ENCODE measurements around the gene EMILIN2.

EMILIN2 gene

GRCh38 chr18:2918761-2919550, 72.2 kb downstream of the EMILIN2 start:
- DNase-seq = no peak

DNA sequence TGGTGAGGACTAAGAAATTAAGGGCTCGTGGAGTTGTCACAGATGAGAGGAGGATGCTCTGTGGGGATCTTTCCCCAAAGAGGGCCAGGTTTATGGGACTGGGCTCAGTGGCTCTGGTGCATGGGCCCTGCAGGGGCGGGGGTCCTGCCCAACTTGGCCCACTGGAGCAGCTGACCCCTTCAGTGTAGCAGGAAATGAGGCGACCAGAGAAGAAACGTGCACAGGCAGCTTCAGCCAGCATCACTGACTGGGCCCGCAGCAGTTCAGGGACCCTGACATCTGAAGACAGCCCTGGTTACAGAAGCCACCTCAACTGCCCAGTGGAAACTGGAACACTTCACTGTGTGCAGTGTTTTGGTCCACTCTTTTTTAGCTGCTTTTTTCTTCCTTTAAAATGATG, 72.8 kb downstream of the EMILIN2 start:
- DNase-seq = no peak

- no peak for DNase-seq
Measured at GRCh38 chr18:2920027-2920426, 73.2 kb downstream of the EMILIN2 start.

DNA sequence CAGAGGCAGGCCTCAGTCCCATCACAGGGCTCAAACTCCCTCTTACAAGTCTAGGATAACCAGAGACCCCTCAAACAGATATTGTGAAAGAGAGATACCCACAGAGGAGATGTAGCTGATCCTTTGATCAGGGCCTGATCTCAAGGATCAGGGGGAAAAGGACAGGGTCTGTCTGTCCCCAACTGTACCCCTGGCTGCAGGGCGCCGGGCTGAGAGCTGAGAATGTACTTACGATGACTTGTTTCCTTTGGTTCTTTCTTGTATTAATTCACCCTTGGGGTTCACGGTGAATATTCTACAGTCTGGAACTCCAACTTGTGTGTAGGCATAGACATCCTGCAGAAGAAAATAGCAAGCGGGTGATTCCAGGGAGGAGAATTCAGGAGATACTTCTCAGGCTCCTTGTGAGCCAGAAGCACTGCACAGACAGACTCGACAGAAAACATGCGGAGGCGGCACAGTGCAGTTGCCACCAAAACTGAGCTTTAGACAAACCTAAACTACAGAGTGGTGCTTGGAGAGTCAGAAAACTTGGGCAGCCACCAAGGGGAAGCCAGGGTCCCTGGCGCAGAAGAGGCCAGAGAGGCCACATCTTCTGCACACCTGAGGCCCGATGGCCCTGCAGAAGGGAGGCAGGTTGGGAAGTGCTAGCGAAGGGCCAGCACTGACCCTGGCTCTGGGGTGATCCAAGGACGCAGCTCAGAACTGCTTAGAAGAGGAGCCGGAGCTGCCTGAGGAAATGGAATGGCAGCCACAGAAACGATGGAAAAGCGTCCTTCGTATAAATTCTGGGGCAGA, 73.9 kb downstream of the EMILIN2 start:
- DNase-seq = peak in 1 of 2 donors; percentile 48

DNA sequence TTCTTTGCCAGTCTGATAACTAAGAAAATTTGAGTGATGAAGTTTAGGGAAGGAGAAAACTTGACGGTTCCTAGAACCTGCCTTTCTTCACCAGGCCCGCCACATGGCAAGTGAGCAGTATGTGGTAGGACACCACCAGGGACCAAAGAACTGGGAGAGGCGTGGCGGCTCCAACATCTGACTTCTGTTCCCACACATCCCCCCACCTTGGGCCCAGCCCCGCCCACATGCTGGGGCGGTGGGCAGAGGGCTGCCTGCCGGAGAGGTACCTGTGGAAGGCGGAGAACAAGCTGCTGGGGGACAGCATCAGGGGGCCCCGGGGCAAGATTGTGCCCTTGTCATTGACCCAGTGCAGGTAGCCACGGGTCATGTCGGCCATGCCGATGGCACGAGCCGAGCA, 75.0 kb downstream of the EMILIN2 start:
- DNase-seq = no peak

DNA sequence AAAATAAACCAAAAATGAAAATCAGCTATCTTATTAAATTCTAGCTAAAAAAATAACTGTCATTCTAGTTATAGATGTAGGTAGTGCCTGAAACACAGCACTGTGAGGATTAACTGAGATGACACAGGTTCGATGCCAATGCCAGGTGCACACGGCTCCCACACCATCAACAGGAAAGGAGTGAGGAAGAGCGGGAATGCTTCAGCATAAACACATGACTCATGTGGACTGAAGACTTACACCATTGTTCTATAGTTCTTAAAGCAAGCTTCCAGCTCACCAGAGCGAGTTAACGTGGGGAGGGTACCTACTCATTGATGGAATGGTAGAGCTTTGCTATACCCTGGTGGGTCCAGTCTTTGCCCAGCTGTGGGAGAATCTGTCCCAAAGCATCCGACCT, 76.7 kb downstream of the EMILIN2 start:
- no peak for DNase-seq

- no peak for DNase-seq
Measured at GRCh38 chr18:2924920-2925319, 78.1 kb downstream of the EMILIN2 start.

DNA sequence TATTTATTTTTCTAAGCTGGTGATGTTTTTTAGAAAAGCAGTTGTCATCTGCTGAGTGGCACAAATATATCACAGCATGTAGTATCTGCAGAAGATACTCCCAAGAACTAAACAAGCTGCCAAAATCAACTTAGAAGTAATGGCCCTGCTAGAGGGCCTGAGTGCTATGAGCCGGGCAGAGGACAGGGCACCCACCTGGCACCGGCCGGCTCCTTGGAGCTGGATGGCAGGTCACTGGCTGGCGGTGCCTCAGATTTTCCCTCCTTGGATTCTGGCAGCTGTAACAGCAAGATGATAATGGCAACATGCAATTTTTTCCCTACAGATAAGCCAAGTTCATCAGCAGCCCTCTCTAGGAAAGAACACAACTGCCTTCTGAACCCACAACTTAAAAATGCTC, 79.7 kb downstream of the EMILIN2 start:
- DNase-seq = no peak

DNA sequence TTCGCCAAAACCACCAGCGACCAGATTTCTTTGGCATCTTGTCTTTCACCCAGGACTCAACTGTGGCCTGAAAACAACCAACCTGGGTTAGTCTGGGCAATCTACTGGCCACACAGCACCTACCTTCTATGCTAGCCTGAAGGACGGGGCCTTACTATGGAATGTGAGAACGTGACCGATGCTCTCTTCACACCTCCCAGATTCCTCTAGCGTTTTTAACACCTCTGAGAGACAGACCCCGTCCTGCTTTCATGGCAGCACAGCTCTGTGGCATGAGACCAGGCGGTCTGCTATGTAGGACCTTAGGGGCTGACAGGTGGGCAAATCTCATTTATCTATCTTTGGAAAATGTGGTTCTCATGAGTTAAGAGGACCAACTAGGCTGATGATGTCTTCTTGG, 80.9 kb downstream of the EMILIN2 start:
- DNase-seq = no peak

- DNase-seq = peak in 1 of 2 donors; percentile 75
Measured at GRCh38 chr18:2932247-2933181, 85.7 kb downstream of the EMILIN2 start.

DNA sequence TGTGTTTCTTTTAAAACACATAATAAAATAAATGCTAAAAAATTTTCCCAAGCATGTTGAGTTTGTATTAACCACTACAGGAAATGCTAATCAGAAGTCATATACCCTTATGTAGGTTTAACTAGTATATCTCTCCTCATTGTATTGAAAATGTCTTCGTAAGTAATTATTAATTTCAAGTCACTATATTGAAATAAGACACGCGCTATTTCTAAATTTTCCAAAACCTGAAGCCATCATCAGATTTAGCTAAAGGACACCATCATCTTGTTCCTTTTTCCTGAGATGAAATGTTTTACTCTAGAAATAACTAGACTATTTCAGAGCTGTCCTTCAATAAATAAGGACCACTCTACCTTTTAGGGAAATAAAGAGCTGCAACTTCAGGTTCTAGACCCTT, 87.2 kb downstream of the EMILIN2 start:
- DNase-seq = no peak

- DNase-seq = no peak
Measured at GRCh38 chr18:2935438-2936192, 88.8 kb downstream of the EMILIN2 start.

DNA sequence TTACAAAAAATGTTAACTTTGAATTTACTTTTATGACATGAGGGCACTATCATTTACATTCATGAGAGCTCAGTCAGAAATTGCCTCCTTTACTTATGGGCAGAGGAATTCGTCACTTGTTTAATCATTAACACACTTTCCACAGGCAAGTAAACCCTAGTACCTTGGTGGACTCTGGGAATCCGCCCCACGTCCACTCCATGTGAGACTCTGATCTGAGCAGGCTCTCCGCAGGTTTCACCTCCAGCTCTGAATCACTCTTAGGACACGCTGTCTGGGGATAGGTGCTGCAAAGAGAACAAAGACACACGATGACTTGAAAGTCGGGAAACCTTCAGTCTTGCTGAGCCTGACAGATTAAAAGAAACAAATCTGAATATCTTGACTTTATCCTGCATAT, 92.5 kb downstream of the EMILIN2 start:
- DNase-seq = no peak

GRCh38 chr18:2948038-2948437, 101.2 kb downstream of the EMILIN2 start:
- peak in 1 of 2 donors; percentile 28 for DNase-seq

DNA sequence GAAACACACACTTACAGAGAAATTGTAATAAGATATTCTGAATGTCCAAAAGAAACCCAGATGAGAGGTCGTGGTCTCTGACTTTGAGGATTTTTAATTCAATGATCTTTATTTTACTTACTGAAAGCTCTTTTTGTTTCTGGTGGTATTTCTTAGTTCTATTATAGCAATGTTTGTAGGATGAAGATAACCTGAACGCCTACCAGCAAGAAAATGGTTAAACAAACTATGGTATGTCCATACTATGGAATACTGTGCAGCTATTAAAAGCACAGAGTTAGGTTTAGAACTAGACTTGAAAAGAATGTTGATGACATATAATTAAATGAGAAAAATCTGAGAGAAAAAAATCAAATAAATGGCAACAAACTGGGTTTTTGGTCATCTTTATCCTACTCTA, 105.8 kb downstream of the EMILIN2 start:
- no peak for DNase-seq

- DNase-seq = no peak
Measured at GRCh38 chr18:2953935-2954653, 107.3 kb downstream of the EMILIN2 start.

GRCh38 chr18:2954869-2955645, 108.3 kb downstream of the EMILIN2 start:
- DNase-seq = no peak

GRCh38 chr18:2956056-2956455, 109.2 kb downstream of the EMILIN2 start:
- no peak for DNase-seq

GRCh38 chr18:2958819-2959298, 112.1 kb downstream of the EMILIN2 start:
- no peak for DNase-seq

GRCh38 chr18:2959341-2959740, 112.5 kb downstream of the EMILIN2 start:
- no peak for DNase-seq

Measured in hippocampal formation (tissue), 2 donors.